Kidney (tissue), 14 donors: ENCODE measurements around the gene GOT2. TPM values are rescaled to one million over a fixed set of nuclear protein-coding genes. Genes with fewer than 3 reads are reported as not detected.
"Not testable (repeated sequence)": the region's sequence is repeated elsewhere in the genome, so short reads cannot be mapped to it uniquely, and the experiment has no call there.

Experiments used
- DNase-seq, 5 donors: peaks; one replicate each; pipeline ENCODE4 v3.0.0-alpha.2; 2013 to 2020
- FAIRE-seq: peaks from 2 replicates; lab custom pipeline; 2012; peaks lifted over from hg19 to GRCh38; lab: Jason Lieb, UNC
- H3K27ac ChIP-seq, 2 donors: one replicate each; pipeline ENCODE4 v1.7.0; 2013; ENCODE audit warnings: low read depth in 2 of 2, low read length in 2 of 2, inconsistent platforms in 1 of 2
- H3K27me3 ChIP-seq: one replicate; pipeline ENCODE4 v1.7.1; 2013; ENCODE audit warnings: low read length, inconsistent platforms; ENCODE audit not compliant: control insufficient read depth, insufficient read depth
- H3K36me3 ChIP-seq, 3 donors: one replicate each; pipeline versions ENCODE4 v1.7.0 to v1.7.1; 2013; ENCODE audit warnings: low read length in 3 of 3, control low read depth in 1 of 3, inconsistent platforms in 1 of 3; ENCODE audit not compliant: insufficient read depth in 3 of 3, control insufficient read depth in 2 of 3
- H3K4me1 ChIP-seq, 3 donors: one replicate each; pipeline versions ENCODE4 v1.7.0 to v1.7.1; 2013; ENCODE audit warnings: low read length in 3 of 3, inconsistent platforms in 1 of 3, low read depth in 1 of 3; ENCODE audit not compliant: control insufficient read depth in 2 of 3, insufficient read depth in 2 of 3
- H3K4me3 ChIP-seq, 3 donors: one replicate each; pipeline versions ENCODE4 v1.7.0 to v1.8.1; 2013; ENCODE audit warnings: low read length in 3 of 3, control low read depth in 1 of 3, inconsistent platforms in 1 of 3
- H3K9ac ChIP-seq, 3 donors: one replicate each; pipeline versions ENCODE4 v1.7.0 to v1.7.1; 2013; ENCODE audit warnings: low read length in 3 of 3, control low read depth in 1 of 3, inconsistent platforms in 1 of 3
- H3K9me3 ChIP-seq, 3 donors: one replicate each; pipeline versions ENCODE4 v1.7.0 to v1.7.1; 2013; ENCODE audit warnings: low read length in 3 of 3, control low read depth in 1 of 3, inconsistent platforms in 1 of 3; ENCODE audit not compliant: control insufficient read depth in 2 of 3, insufficient read depth in 1 of 3
- CTCF ChIP-seq: IDR thresholded peaks from 3 replicates; pipeline ENCODE4 v1.5.1; 2012; ENCODE audit warnings: mild to moderate bottlenecking, moderate library complexity, borderline replicate concordance; ENCODE audit not compliant: insufficient read depth; ENCODE audit errors: extremely low read depth
- intact Hi-C: fragments of 100-400 bp; cut with DNase I; formaldehyde crosslinking; loops from one replicate; pipeline ENCODE4 v1.11.1; 2022
- polyA plus RNA-seq: library from polyadenylated mRNA; stranded (reverse); fragments of 350-450 nt; fragmentation: Illumina TruSeq; extraction: RNeasy Lipid Tissue Mini Kit (QIAGEN cat#74804); gene quantifications from one replicate; pipeline ENCODE4 v1.2.3, GENCODE V29; 2014; ENCODE audit warnings: low read depth, low replicate concordance; ENCODE audit not compliant: insufficient read depth
- total RNA-seq: library from RNA; stranded (reverse); fragmentation: NEBNext Ultra II Directional; extraction: Animal tissue kit (Norgen Biotek cat#: 25700); gene quantifications from one replicate; pipeline ENCODE4 v1.2.1, GENCODE V29; 2021
- donor health status: control.
- donor health status: control.
- donor health status: control.
- donor health status: control.
- donor health status: control.
- donor health status: DM: yes; HTN: yes; CAD: no.
- donor health status: Normal renal cell carcinoma (clear cell type).

Gene GOT2
- total and polyA plus RNA-seq, 2 donors from 2014 or later, result 81.4 to 160 TPM

GRCh38 chr16:58661199-58661830, 72.8 kb downstream of the GOT2 start:
- intact Hi-C loops, result no loop called here
- Histone ChIP-seq H3K36me3 (no peaks in the 10 kb centered on the region), H3K4me1 (no peaks in the 10 kb centered on the region), H3K27ac (no peak overlapping the region), H3K9me3 (no peaks in the 10 kb centered on the region), H3K4me3 (no peak overlapping the region), H3K27me3 (no peaks in the 10 kb centered on the region), H3K9ac (no peak overlapping the region)
- TF ChIP-seq CTCF, result peak; percentile 47
- FAIRE-seq (peak; percentile 30), DNase-seq (peak in 4 of 5 donors; percentile 55 to 91 (median 70))

- DNase-seq, H3K9me3 ChIP-seq, H3K27me3 ChIP-seq, H3K36me3 ChIP-seq, H3K27ac ChIP-seq, intact Hi-C loops, H3K4me3 ChIP-seq, H3K4me1 ChIP-seq, FAIRE-seq, H3K9ac ChIP-seq: not testable (repeated sequence)
These were observed 74.2 kb downstream of the GOT2 start for GRCh38 chr16:58659911-58660310.

DNA sequence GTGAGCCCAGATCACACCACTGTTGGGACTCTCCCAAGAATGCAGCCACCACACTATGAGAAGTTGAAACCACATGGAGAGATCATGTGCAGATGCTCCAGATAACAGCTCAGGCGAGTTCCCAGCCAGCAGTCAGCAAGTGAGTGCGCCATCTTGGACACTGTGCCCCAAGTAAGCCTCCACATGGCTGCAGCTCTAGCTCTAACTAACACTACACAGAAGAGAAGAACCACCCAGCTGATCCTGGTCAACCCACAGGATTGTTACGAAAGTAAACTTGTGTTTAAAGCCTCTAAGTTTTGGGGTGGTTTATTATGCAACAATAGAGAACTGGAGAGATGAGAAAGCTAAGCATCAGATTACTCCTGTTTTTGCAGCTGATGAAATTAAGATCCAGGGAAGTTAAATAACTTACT, 75.3 kb downstream of the GOT2 start:
- FAIRE-seq, result no peak
- peaks cover 0 to 2% (median 0%) of the 10 kb centered on the region in 3 donors for H3K4me1 ChIP-seq
- no peaks in the 10 kb centered on the region for H3K27me3 ChIP-seq
- no peaks in the 10 kb centered on the region for H3K36me3 ChIP-seq
- no peak for TF ChIP-seq CTCF
- DNase-seq, result no peak
- H3K9me3 ChIP-seq, result no peaks in the 10 kb centered on the region
- no peak overlapping the region for H3K9ac ChIP-seq
- intact Hi-C loops, result no loop called here
- no peak overlapping the region for H3K27ac ChIP-seq
- no peak overlapping the region for H3K4me3 ChIP-seq

Other genes with a start within 250 kb of the GOT2 start
- gene NDRG4, start 234.2 kb downstream of the GOT2 start, total RNA-seq, result 5.7 TPM
- gene NDRG4, start 234.2 kb downstream of the GOT2 start, polyA plus RNA-seq, result 1.7 TPM
- 25.0 TPM for gene SETD6, start 218.8 kb downstream of the GOT2 start, total RNA-seq
- gene SETD6, start 218.8 kb downstream of the GOT2 start, polyA plus RNA-seq, result 13.7 TPM
- 147 TPM for gene CNOT1, start 104.5 kb downstream of the GOT2 start, total RNA-seq
- gene CNOT1, start 104.5 kb downstream of the GOT2 start, polyA plus RNA-seq, result 54.8 TPM
- gene SLC38A7, start 49.5 kb downstream of the GOT2 start, total RNA-seq, result 22.7 TPM
- gene SLC38A7, start 49.5 kb downstream of the GOT2 start, polyA plus RNA-seq, result 8.2 TPM